Measurements from ENCODE around the gene LRRTM4. TPM values are rescaled to one million over a fixed set of nuclear protein-coding genes. Genes with fewer than 3 reads are reported as not detected.

LRRTM4 gene
- total and polyA plus RNA-seq, 7 experiments from 2014 or later: not detected

GRCh38 chr2:76930056-76930744 lies 592.0 kb downstream of the LRRTM4 start:
- H3K27me3 ChIP-seq (ENCODE audit: control insufficient read depth in 2 of 2, insufficient read depth in 2 of 2, low read length in 2 of 2): no peaks in the 10 kb centered on the region
- ChIA-PET POLR2A (no interaction called here), CTCF (no interaction called here)
- no peak overlapping the region for H3K27ac ChIP-seq (ENCODE audit: low read depth, low read length)
- H3K36me3 ChIP-seq (ENCODE audit: control insufficient read depth in 2 of 3, insufficient read depth in 3 of 3, low read length in 3 of 3): no peaks in the 10 kb centered on the region
- no peaks in the 10 kb centered on the region for H3K4me1 ChIP-seq (ENCODE audit: control insufficient read depth in 2 of 2, insufficient read depth in 2 of 2, low read length in 2 of 2)
- H3K9me3 ChIP-seq (ENCODE audit: control insufficient read depth in 2 of 3, low read length in 3 of 3): no peaks in the 10 kb centered on the region
- Mint-ChIP-seq H3K4me3 (no peak overlapping the region), H3K4me1 (no peaks in the 10 kb centered on the region), H3K27ac (no peak overlapping the region), H3K9me3 (peaks cover 0 to 11% (median 4%) of the 10 kb centered on the region in 11 donors), H3K27me3 (no peaks in the 10 kb centered on the region), H3K36me3 (no peaks in the 10 kb centered on the region)
- H3K4me3 ChIP-seq (ENCODE audit: low read length): no peak overlapping the region
- intact Hi-C loops (cut with micrococcal nuclease): no loop called here
- no peak for ATAC-seq
- no peak for DNase-seq

DNA sequence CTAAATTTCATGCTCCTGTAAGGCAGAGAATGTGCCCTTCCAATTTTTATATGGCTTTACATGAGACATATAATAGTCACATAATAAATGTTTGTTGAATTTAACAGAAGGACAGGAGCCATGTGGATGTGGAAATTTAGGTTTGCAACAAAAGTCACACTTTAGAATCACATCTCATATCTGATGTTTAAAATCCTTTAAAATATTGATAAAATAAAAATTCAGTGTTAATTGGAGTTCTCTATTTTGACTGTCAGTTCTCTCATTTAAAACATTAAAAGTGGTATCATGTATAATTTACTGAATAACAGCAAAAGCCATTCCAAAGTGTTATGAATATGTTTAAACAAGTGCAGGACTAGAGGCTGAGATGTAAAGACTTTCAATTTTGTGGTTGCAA lies 594.1 kb downstream of the LRRTM4 start:
- Histone ChIP-seq H3K9me3 (ENCODE audit: control insufficient read depth in 2 of 3, low read length in 3 of 3) (no peaks in the 10 kb centered on the region), H3K27ac (ENCODE audit: low read depth, low read length) (no peak overlapping the region), H3K27me3 (ENCODE audit: control insufficient read depth in 2 of 2, insufficient read depth in 2 of 2, low read length in 2 of 2) (no peaks in the 10 kb centered on the region), H3K4me1 (ENCODE audit: control insufficient read depth in 2 of 2, insufficient read depth in 2 of 2, low read length in 2 of 2) (no peaks in the 10 kb centered on the region), H3K4me3 (ENCODE audit: low read length) (no peak overlapping the region), H3K36me3 (ENCODE audit: control insufficient read depth in 2 of 3, insufficient read depth in 3 of 3, low read length in 3 of 3) (no peaks in the 10 kb centered on the region)
- no peaks in the 10 kb centered on the region for H3K36me3 Mint-ChIP-seq
- POLR2A ChIA-PET: no interaction called here
- DNase-seq (no peak), ATAC-seq (no peak)
- H3K4me3 Mint-ChIP-seq: no peak overlapping the region
- CTCF ChIA-PET: no interaction called here
- no peak overlapping the region for H3K27ac Mint-ChIP-seq
- peaks cover 0 to 16% (median 2%) of the 10 kb centered on the region in 11 donors for H3K9me3 Mint-ChIP-seq
- intact Hi-C loops (cut with micrococcal nuclease): no loop called here
- no peaks in the 10 kb centered on the region for H3K27me3 Mint-ChIP-seq
- no peaks in the 10 kb centered on the region for H3K4me1 Mint-ChIP-seq

DNA sequence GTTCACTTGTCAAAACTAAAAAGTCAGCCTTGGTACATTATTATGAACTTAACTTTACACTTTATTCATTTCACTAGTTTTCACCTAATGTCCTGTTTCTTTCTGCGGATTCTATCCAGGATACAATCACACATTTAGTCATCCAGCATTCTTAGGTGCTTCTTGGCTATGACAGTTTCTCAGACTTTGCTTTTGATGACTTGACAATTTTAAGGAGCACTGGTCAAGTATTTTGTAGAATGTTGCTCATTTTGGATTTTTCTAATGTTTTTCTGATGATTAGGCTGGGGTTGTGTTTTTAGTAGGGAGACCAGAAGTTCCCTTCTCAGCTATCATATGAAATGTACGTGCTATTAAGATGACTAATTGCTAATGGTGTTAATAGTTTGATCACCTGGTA lies 601.2 kb downstream of the LRRTM4 start:
- peaks cover 0 to 20% (median 4%) of the 10 kb centered on the region in 11 donors for H3K9me3 Mint-ChIP-seq
- DNase-seq (no peak), ATAC-seq (no peak)
- H3K27ac Mint-ChIP-seq: no peak overlapping the region
- H3K36me3 Mint-ChIP-seq: no peaks in the 10 kb centered on the region
- ChIA-PET POLR2A (no interaction called here), CTCF (no interaction called here)
- no peaks in the 10 kb centered on the region for H3K4me1 Mint-ChIP-seq
- no peaks in the 10 kb centered on the region for H3K36me3 ChIP-seq (ENCODE audit: control insufficient read depth in 2 of 3, insufficient read depth in 3 of 3, low read length in 3 of 3)
- H3K9me3 ChIP-seq (ENCODE audit: control insufficient read depth in 2 of 3, low read length in 3 of 3): no peaks in the 10 kb centered on the region
- intact Hi-C loops (cut with micrococcal nuclease): no loop called here
- no peak overlapping the region for H3K4me3 Mint-ChIP-seq
- no peaks in the 10 kb centered on the region for H3K4me1 ChIP-seq (ENCODE audit: control insufficient read depth in 2 of 2, insufficient read depth in 2 of 2, low read length in 2 of 2)
- no peak overlapping the region for H3K27ac ChIP-seq (ENCODE audit: low read depth, low read length)
- no peak overlapping the region for H3K4me3 ChIP-seq (ENCODE audit: low read length)
- H3K27me3 Mint-ChIP-seq: no peaks in the 10 kb centered on the region
- no peaks in the 10 kb centered on the region for H3K27me3 ChIP-seq (ENCODE audit: control insufficient read depth in 2 of 2, insufficient read depth in 2 of 2, low read length in 2 of 2)

DNA sequence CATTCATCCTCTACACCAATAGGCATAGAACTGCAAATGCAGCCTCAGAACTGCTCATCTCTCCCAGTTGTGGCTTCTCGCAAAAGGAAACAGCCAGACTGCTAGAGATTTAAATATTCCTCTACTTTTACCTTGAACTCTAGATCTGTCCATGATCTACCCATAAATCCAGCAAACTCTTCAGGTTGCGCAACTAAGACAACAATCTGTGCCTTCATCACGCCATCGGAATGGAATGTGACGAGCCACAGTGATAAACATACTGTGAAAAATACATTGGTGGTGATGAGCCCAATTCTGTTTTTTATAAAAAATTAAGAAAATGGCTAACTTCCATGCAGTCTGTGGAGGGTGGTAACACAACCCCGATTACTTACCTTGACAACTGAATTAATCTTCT lies 626.7 kb downstream of the LRRTM4 start:
- Histone ChIP-seq H3K4me1 (ENCODE audit: control insufficient read depth in 2 of 2, insufficient read depth in 2 of 2, low read length in 2 of 2) (no peaks in the 10 kb centered on the region), H3K27me3 (ENCODE audit: control insufficient read depth in 2 of 2, insufficient read depth in 2 of 2, low read length in 2 of 2) (no peaks in the 10 kb centered on the region), H3K9me3 (ENCODE audit: control insufficient read depth in 2 of 3, low read length in 3 of 3) (no peaks in the 10 kb centered on the region), H3K4me3 (ENCODE audit: low read length) (no peak overlapping the region), H3K27ac (ENCODE audit: low read depth, low read length) (no peak overlapping the region), H3K36me3 (ENCODE audit: control insufficient read depth in 2 of 3, insufficient read depth in 3 of 3, low read length in 3 of 3) (no peaks in the 10 kb centered on the region)
- CTCF ChIA-PET: no interaction called here
- Mint-ChIP-seq H3K27ac (no peak overlapping the region), H3K4me3 (no peak overlapping the region), H3K36me3 (no peaks in the 10 kb centered on the region), H3K27me3 (no peaks in the 10 kb centered on the region), H3K9me3 (peaks cover 0 to 9% (median 4%) of the 10 kb centered on the region in 11 donors), H3K4me1 (no peaks in the 10 kb centered on the region)
- POLR2A ChIA-PET: no interaction called here
- DNase-seq: no peak
- intact Hi-C loops (cut with micrococcal nuclease): no loop called here
- no peak for ATAC-seq

DNA sequence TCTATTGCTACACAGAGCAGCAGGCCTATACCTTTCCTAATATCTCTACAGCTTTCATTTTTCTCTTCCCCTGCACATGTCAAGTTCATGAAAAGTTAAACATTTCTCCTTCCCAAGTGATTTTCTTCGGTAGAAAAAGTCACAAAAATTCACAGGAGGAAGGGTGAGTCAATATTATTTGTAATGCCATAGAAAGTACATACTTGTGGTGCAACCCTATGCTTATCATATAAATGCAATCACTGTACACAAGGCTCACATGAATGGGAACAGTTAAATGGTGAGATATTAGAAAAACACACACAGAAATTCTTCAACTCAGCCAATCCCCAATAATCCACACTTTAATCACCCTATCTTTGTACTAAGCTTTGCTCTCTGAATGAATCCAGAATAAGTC lies 651.6 kb downstream of the LRRTM4 start:
- H3K9me3 Mint-ChIP-seq: peaks cover 0 to 15% (median 2%) of the 10 kb centered on the region in 11 donors
- Histone ChIP-seq H3K27ac (ENCODE audit: low read depth, low read length) (no peak overlapping the region), H3K36me3 (ENCODE audit: control insufficient read depth in 2 of 3, insufficient read depth in 3 of 3, low read length in 3 of 3) (no peaks in the 10 kb centered on the region), H3K4me3 (ENCODE audit: low read length) (no peak overlapping the region), H3K9me3 (ENCODE audit: control insufficient read depth in 2 of 3, low read length in 3 of 3) (no peaks in the 10 kb centered on the region), H3K27me3 (ENCODE audit: control insufficient read depth in 2 of 2, insufficient read depth in 2 of 2, low read length in 2 of 2) (no peaks in the 10 kb centered on the region), H3K4me1 (ENCODE audit: control insufficient read depth in 2 of 2, insufficient read depth in 2 of 2, low read length in 2 of 2) (no peaks in the 10 kb centered on the region)
- no peak overlapping the region for H3K27ac Mint-ChIP-seq
- ChIA-PET POLR2A (no interaction called here), CTCF (no interaction called here)
- H3K4me3 Mint-ChIP-seq: no peak overlapping the region
- ATAC-seq: no peak
- H3K36me3 Mint-ChIP-seq: no peaks in the 10 kb centered on the region
- intact Hi-C loops (cut with micrococcal nuclease): no loop called here
- no peak for DNase-seq
- no peaks in the 10 kb centered on the region for H3K4me1 Mint-ChIP-seq
- no peaks in the 10 kb centered on the region for H3K27me3 Mint-ChIP-seq

DNA sequence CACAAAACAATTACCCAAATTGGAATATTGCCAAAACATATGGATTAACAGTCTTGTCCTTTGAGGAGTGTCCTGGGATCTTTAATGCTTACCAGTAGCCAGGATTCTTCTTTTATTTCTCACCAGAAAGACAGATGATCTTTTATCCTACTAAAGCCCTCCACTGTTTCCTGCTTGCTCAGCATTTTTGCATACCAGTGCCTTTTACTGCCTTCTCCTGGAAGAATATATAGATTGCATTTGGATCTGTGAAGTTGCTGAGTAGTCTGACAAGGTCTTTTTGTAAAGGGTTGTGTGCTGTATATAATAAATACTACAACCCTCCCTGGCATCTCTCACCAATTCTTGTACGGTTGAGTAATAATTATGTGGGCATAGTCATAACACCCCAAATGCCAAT lies 652.2 kb downstream of the LRRTM4 start:
- ChIA-PET CTCF (no interaction called here), POLR2A (no interaction called here)
- Mint-ChIP-seq H3K4me3 (no peak overlapping the region), H3K9me3 (peaks cover 0 to 21% (median 2%) of the 10 kb centered on the region in 11 donors), H3K27me3 (no peaks in the 10 kb centered on the region), H3K36me3 (no peaks in the 10 kb centered on the region), H3K27ac (no peak overlapping the region), H3K4me1 (no peaks in the 10 kb centered on the region)
- no peak overlapping the region for H3K4me3 ChIP-seq (ENCODE audit: low read length)
- intact Hi-C loops (cut with micrococcal nuclease): no loop called here
- no peak for DNase-seq
- H3K36me3 ChIP-seq (ENCODE audit: control insufficient read depth in 2 of 3, insufficient read depth in 3 of 3, low read length in 3 of 3): no peaks in the 10 kb centered on the region
- H3K9me3 ChIP-seq (ENCODE audit: control insufficient read depth in 2 of 3, low read length in 3 of 3): no peaks in the 10 kb centered on the region
- no peaks in the 10 kb centered on the region for H3K27me3 ChIP-seq (ENCODE audit: control insufficient read depth in 2 of 2, insufficient read depth in 2 of 2, low read length in 2 of 2)
- H3K27ac ChIP-seq (ENCODE audit: low read depth, low read length): no peak overlapping the region
- H3K4me1 ChIP-seq (ENCODE audit: control insufficient read depth in 2 of 2, insufficient read depth in 2 of 2, low read length in 2 of 2): no peaks in the 10 kb centered on the region
- no peak for ATAC-seq

DNA sequence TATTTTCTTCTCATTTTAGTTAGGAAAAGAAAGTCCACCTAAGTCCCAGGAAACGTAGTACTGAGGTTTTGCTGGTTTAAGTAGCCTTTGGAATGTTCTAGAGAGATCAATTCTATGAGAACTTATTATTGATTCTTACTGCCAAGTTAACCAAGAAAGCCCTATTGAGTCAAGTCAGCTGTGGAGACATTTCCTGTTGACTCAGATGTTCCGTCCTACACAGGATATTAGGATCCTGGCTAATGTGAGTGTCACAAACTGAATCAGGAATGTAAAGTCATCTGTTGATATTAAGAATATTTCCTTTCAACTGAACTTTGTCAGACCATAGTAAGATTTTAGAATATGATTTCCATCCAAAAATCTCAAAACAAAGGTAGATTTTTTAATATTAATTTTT lies 654.3 kb downstream of the LRRTM4 start:
- no peaks in the 10 kb centered on the region for H3K9me3 ChIP-seq (ENCODE audit: control insufficient read depth in 2 of 3, low read length in 3 of 3)
- POLR2A ChIA-PET: no interaction called here

More for the DNA sequence above, 654.3 kb downstream of the LRRTM4 start:
- no peak for DNase-seq
- Histone ChIP-seq H3K27ac (ENCODE audit: low read depth, low read length) (no peak overlapping the region), H3K4me1 (ENCODE audit: control insufficient read depth in 2 of 2, insufficient read depth in 2 of 2, low read length in 2 of 2) (no peaks in the 10 kb centered on the region), H3K27me3 (ENCODE audit: control insufficient read depth in 2 of 2, insufficient read depth in 2 of 2, low read length in 2 of 2) (no peaks in the 10 kb centered on the region), H3K4me3 (ENCODE audit: low read length) (no peak overlapping the region), H3K36me3 (ENCODE audit: control insufficient read depth in 2 of 3, insufficient read depth in 3 of 3, low read length in 3 of 3) (no peaks in the 10 kb centered on the region)
- Mint-ChIP-seq H3K4me3 (no peak overlapping the region), H3K27ac (no peak overlapping the region), H3K9me3 (peaks cover 0 to 24% (median 5%) of the 10 kb centered on the region in 11 donors), H3K27me3 (no peaks in the 10 kb centered on the region), H3K36me3 (no peaks in the 10 kb centered on the region), H3K4me1 (no peaks in the 10 kb centered on the region)
- ATAC-seq: no peak
- CTCF ChIA-PET: no interaction called here
- intact Hi-C loops (cut with micrococcal nuclease): no loop called here

All from naive thymus-derived CD4-positive, alpha-beta T cell (primary cell).